B cell (primary cell): ENCODE results near the gene PTPRF. TPM values are rescaled to one million over a fixed set of nuclear protein-coding genes. Genes with fewer than 3 reads are reported as not detected.
"Not testable (repeated sequence)": the region's sequence is repeated elsewhere in the genome, so short reads cannot be mapped to it uniquely, and the experiment has no call there.

Experiments
- ATAC-seq: fragments of 200-7000 bp; cut with Tn5 transposase; one replicate; pipeline ENCODE4 v1.10.0; 2021; ENCODE audit warnings: low read depth, mild to moderate bottlenecking, moderate number of reproducible peaks, moderate library complexity
- CTCF ChIA-PET: fragments of 350-600 bp; sonication (Branson Sonifier 250); formaldehyde crosslinking; loops from one replicate; lab custom pipeline; 2021; ENCODE audit warnings: antibody characterized with exemption, inconsistent platforms; lab: Charles Lee
- POLR2A ChIA-PET: fragments of 350-600 bp; sonication (Branson Sonifier 250); formaldehyde crosslinking; loops from one replicate; lab custom pipeline; 2021; ENCODE audit warnings: antibody characterized with exemption; lab: Charles Lee
- DNase-seq: peaks from one replicate; pipeline ENCODE4 v3.0.0; 2013
- H2AFZ ChIP-seq: 2 replicates; pipeline ENCODE4 v1.6.1; 2012; ENCODE audit warnings: mild to moderate bottlenecking, low read depth, low read length; ENCODE audit not compliant: insufficient read depth, poor library complexity, severe bottlenecking
- H3K27ac ChIP-seq, 2 donors: 1 replicate in 1 of 2; 2 replicates in 1 of 2; pipeline ENCODE4 v1.5.1; 2012 to 2013; ENCODE audit warnings: low read length in 2 of 2, mild to moderate bottlenecking in 2 of 2, moderate library complexity in 1 of 2
- H3K27me3 ChIP-seq, 4 experiments: fragments of 200-600 bp in 1 of 4; sonication (generic) in 1 of 4; replicated peaks in 1 of 4; 1 replicate in 2 of 4; 2 replicates in 2 of 4; pipeline versions ENCODE4 v1.6.1 to v1.7.0; 2013 to 2016; ENCODE audit warnings: low read length in 3 of 4, mild to moderate bottlenecking in 2 of 4, mixed read lengths in 1 of 4, moderate library complexity in 1 of 4; ENCODE audit not compliant: insufficient read depth in 4 of 4, control insufficient read depth in 3 of 4; ENCODE audit errors: control extremely low read depth in 1 of 4
- H3K36me3 ChIP-seq, 2 experiments: replicated peaks in 1 of 2; 1 replicate in 1 of 2; 2 replicates in 1 of 2; pipeline versions ENCODE4 v1.6.1 to v1.7.1; 2013; ENCODE audit warnings: low read length in 1 of 2; ENCODE audit not compliant: insufficient read depth in 2 of 2, control insufficient read depth in 1 of 2; ENCODE audit errors: control extremely low read depth in 1 of 2, extremely low read depth in 1 of 2
- H3K4me1 ChIP-seq, 2 donors: fragments of 200-600 bp in 1 of 2; sonication (generic) in 1 of 2; 1 replicate in 1 of 2; 2 replicates in 1 of 2; pipeline versions ENCODE4 v1.5.1 to v1.6.1; 2013 to 2017; ENCODE audit warnings: low read length in 2 of 2; ENCODE audit not compliant: control insufficient read depth in 2 of 2, insufficient read depth in 2 of 2
- H3K4me2 ChIP-seq: replicated peaks from 2 replicates; pipeline ENCODE3; 2012; ENCODE audit warnings: mild to moderate bottlenecking, low read depth, low read length; ENCODE audit not compliant: poor library complexity, severe bottlenecking
- H3K4me3 ChIP-seq, 5 experiments: fragments of 200-600 bp in 1 of 5; sonication (generic) in 1 of 5; 1 replicate in 3 of 5; 2 replicates in 2 of 5; pipeline versions ENCODE4 v1.5.1 to v1.7.0; 2011 to 2016; ENCODE audit warnings: low read length in 4 of 5, mild to moderate bottlenecking in 4 of 5, low read depth in 2 of 5, control low read depth in 1 of 5, moderate library complexity in 1 of 5; ENCODE audit not compliant: insufficient read depth in 1 of 5; ENCODE audit errors: control extremely low read depth in 1 of 5, extremely low read depth in 1 of 5
- H3K79me2 ChIP-seq: fragments of 200-600 bp; sonication (generic); one replicate; pipeline ENCODE4 v1.6.0; 2016; ENCODE audit warnings: low read length; ENCODE audit not compliant: control insufficient read depth, insufficient read depth
- H3K9ac ChIP-seq: fragments of 200-600 bp; sonication (generic); 2 replicates; pipeline ENCODE4 v1.6.1; 2017; ENCODE audit warnings: mild to moderate bottlenecking, low read length, moderate library complexity
- H3K9me3 ChIP-seq, 3 donors: one replicate each; pipeline versions ENCODE4 v1.6.1 to v1.7.1; 2013; ENCODE audit warnings: low read length in 2 of 3; ENCODE audit not compliant: control insufficient read depth in 2 of 3, insufficient read depth in 1 of 3; ENCODE audit errors: control extremely low read depth in 1 of 3
- H4K20me1 ChIP-seq: 2 replicates; pipeline ENCODE4 v1.6.0; 2012; ENCODE audit warnings: mild to moderate bottlenecking, low read length; ENCODE audit not compliant: insufficient read depth, control insufficient read depth, poor library complexity, severe bottlenecking
- H3K27ac Mint-ChIP-seq: one replicate; pipeline ENCODE4 v1.8.0; 2021; ENCODE audit warnings: mixed read lengths
- H3K27me3 Mint-ChIP-seq: one replicate; pipeline ENCODE4 v1.8.0; 2021; ENCODE audit warnings: mixed read lengths
- H3K4me1 Mint-ChIP-seq: one replicate; pipeline ENCODE4 v1.8.0; 2021; ENCODE audit warnings: mixed read lengths
- H3K4me3 Mint-ChIP-seq: one replicate; pipeline ENCODE4 v1.8.0; 2021; ENCODE audit warnings: mixed read lengths
- H3K9me3 Mint-ChIP-seq: one replicate; pipeline ENCODE4 v1.8.0; 2022; ENCODE audit warnings: mixed read lengths; ENCODE audit not compliant: insufficient read depth
- EZH2 ChIP-seq: IDR thresholded peaks from 2 replicates; pipeline ENCODE4 v1.6.1; 2012; ENCODE audit warnings: borderline replicate concordance, low read depth, mild to moderate bottlenecking, moderate library complexity, low read length; ENCODE audit not compliant: insufficient read depth, poor library complexity, severe bottlenecking
- WGBS: methylation state at CpG from one replicate; pipeline ENCODE4 v1.1.5; 2013; ENCODE audit warnings: missing lambda C conversion rate; ENCODE audit not compliant: insufficient coverage; 5-methylcytosine and 5-hydroxymethylcytosine counted together
- intact Hi-C: fragments of 100-400 bp; cut with micrococcal nuclease; formaldehyde crosslinking; loops from one replicate; pipeline ENCODE4 v1.10.0; 2022
- polyA plus RNA-seq: library from polyadenylated mRNA; depleted of rRNA; stranded (reverse); fragments of >200 nt; gene quantifications from 2 replicates; pipeline ENCODE4 v1.2.3, GENCODE V29; 2012
- total RNA-seq, 2 donors: library from RNA; stranded (reverse); fragments of 120-200 nt in 1 of 2; gene quantifications; 1 replicate in 1 of 2; 2 replicates in 1 of 2; pipeline versions ENCODE4 v1.2.3 to v1.2.4, GENCODE V29; 2013 to 2022
- TF ChIP-seq, protein P1 (sequence below): fragments of 200-600 bp; IDR thresholded peaks from one replicate; pipeline ENCODE4 v1.8.0; 2022; ENCODE audit warnings: antibody characterized with exemption, mild to moderate bottlenecking

The PTPRF gene
- total and polyA plus RNA-seq, 2 donors (not counting 1 experiment from before 2014, with no cell fraction given) = 0.07 to 0.13 TPM

DNA sequence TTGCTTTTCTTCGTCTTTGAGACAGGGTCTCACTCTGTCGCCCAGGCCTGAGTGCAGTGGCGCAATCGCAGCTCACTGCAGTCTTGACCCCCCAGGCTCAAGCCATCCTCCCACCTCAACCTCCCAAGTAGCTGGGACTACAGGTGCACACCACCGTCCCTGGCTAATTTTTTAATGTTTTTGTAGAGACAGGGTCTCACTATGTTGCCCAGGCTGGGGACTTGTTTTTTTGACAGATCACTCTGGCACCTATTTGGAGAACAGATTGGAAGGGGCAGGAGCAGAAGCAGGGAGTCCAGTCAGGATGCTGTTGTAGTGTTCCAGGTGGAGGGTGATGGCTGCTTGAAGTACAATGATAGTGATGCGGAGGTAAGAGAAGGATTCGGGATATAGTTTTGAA, 106.6 kb downstream of the PTPRF start:
- Mint-ChIP-seq H3K9me3 (no peaks in the 10 kb centered on the region), H3K4me3 (no peak overlapping the region), H3K27me3 (peaks cover 19% of the 10 kb centered on the region), H3K4me1 (no peaks in the 10 kb centered on the region), H3K27ac (no peak overlapping the region)
- Histone ChIP-seq H3K4me3 (no peak overlapping the region), H3K36me3 (no peaks in the 10 kb centered on the region), H3K79me2 (no peaks in the 10 kb centered on the region), H3K4me1 (no peaks in the 10 kb centered on the region), H3K4me2 (no peak overlapping the region), H2AFZ (no peak overlapping the region), H3K9me3 (no peaks in the 10 kb centered on the region), H3K27me3 (no peaks in the 10 kb centered on the region), H4K20me1 (no peaks in the 10 kb centered on the region), H3K9ac (no peak overlapping the region), H3K27ac (no peak overlapping the region)
- TF ChIP-seq, protein P1, sequence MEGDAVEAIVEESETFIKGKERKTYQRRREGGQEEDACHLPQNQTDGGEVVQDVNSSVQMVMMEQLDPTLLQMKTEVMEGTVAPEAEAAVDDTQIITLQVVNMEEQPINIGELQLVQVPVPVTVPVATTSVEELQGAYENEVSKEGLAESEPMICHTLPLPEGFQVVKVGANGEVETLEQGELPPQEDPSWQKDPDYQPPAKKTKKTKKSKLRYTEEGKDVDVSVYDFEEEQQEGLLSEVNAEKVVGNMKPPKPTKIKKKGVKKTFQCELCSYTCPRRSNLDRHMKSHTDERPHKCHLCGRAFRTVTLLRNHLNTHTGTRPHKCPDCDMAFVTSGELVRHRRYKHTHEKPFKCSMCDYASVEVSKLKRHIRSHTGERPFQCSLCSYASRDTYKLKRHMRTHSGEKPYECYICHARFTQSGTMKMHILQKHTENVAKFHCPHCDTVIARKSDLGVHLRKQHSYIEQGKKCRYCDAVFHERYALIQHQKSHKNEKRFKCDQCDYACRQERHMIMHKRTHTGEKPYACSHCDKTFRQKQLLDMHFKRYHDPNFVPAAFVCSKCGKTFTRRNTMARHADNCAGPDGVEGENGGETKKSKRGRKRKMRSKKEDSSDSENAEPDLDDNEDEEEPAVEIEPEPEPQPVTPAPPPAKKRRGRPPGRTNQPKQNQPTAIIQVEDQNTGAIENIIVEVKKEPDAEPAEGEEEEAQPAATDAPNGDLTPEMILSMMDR = no peak
- TF ChIP-seq EZH2 = no peak
- intact Hi-C loops = no loop called here
- ChIA-PET POLR2A (no interaction called here), CTCF (no interaction called here)
- DNase-seq (no peak), ATAC-seq (no peak)
- WGBS = 100% methylated on average over 5 of the region's 7 CpGs

DNA sequence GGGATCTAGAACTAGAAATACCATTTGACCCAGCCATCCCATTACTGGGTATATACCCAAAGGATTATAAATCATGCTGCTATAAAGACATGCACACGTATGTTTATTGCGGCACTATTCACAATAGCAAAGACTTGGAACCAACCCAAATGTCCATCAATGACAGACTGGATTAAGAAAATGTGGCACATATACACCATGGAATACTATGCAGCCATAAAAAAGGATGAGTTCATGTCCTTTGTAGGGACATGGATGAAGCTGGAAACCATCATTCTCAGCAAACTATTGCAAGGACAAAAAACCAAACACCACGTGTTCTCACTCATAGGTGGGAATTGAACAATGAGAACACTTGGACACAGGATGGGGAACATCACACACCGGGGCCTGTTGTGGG, 107.7 kb downstream of the PTPRF start:
- no CpG with 5 or more reads among the region's 4 CpGs for WGBS
- CTCF ChIA-PET = not testable (repeated sequence)

More for the DNA sequence above, 107.7 kb downstream of the PTPRF start:
- H3K79me2 ChIP-seq, POLR2A ChIA-PET, H4K20me1 ChIP-seq, H3K9me3 ChIP-seq, H3K9me3 Mint-ChIP-seq, H3K4me3 ChIP-seq, H3K27ac Mint-ChIP-seq, H3K36me3 ChIP-seq, H3K4me1 ChIP-seq, H3K4me2 ChIP-seq, H2AFZ ChIP-seq, H3K27me3 ChIP-seq, H3K9ac ChIP-seq, intact Hi-C loops, ATAC-seq, H3K4me3 Mint-ChIP-seq, DNase-seq, H3K27ac ChIP-seq, H3K4me1 Mint-ChIP-seq: not testable (repeated sequence)
- H3K27me3 Mint-ChIP-seq = peaks cover 19% of the 10 kb centered on the region
